CD4-positive, alpha-beta T cell treated with Interleukin-1 beta for 1 hour (primary cell): ENCODE measurements around the gene ELOVL2.

Source experiments
- DNase-seq, 2 donors: peaks; one replicate each; pipeline ENCODE4 v3.0.0-alpha.2; 2020 to 2022

Gene ELOVL2

GRCh38 chr6:10972196-10972595, 71.9 kb downstream of the ELOVL2 start:
- no peak for DNase-seq

GRCh38 chr6:10970731-10971130, 73.4 kb downstream of the ELOVL2 start:
- no peak for DNase-seq

- no peak for DNase-seq
Observed at GRCh38 chr6:10968776-10969175, 75.3 kb downstream of the ELOVL2 start.

GRCh38 chr6:10964684-10965083, 79.4 kb downstream of the ELOVL2 start:
- no peak for DNase-seq

GRCh38 chr6:10963113-10963512, 81.0 kb downstream of the ELOVL2 start:
- DNase-seq: no peak

GRCh38 chr6:10962673-10963072, 81.4 kb downstream of the ELOVL2 start:
- no peak for DNase-seq

GRCh38 chr6:10961837-10962236, 82.3 kb downstream of the ELOVL2 start:
- no peak for DNase-seq

GRCh38 chr6:10960171-10960570, 83.9 kb downstream of the ELOVL2 start:
- DNase-seq: no peak

- DNase-seq: no peak
Observed at GRCh38 chr6:10957414-10957886, 86.7 kb downstream of the ELOVL2 start.

GRCh38 chr6:10956776-10957175, 87.3 kb downstream of the ELOVL2 start:
- no peak for DNase-seq

- peak; percentile 46 to 50 for DNase-seq
Observed at GRCh38 chr6:10954590-10955010, 89.5 kb downstream of the ELOVL2 start.

GRCh38 chr6:10951675-10952282, 92.3 kb downstream of the ELOVL2 start:
- DNase-seq: no peak

GRCh38 chr6:10949579-10950490, 94.3 kb downstream of the ELOVL2 start:
- DNase-seq: no peak

GRCh38 chr6:10947966-10948365, 96.1 kb downstream of the ELOVL2 start:
- no peak for DNase-seq

- DNase-seq: no peak
Observed at GRCh38 chr6:10945845-10946244, 98.3 kb downstream of the ELOVL2 start.

GRCh38 chr6:10939840-10940239, 104.3 kb downstream of the ELOVL2 start:
- no peak for DNase-seq

GRCh38 chr6:10933126-10933525, 111.0 kb downstream of the ELOVL2 start:
- DNase-seq: no peak
